Panc1 (cell line): ENCODE measurements around the gene TROAP.

Experiments used
- CTCF ChIP-seq: fragments of 450-650 bp; IDR thresholded peaks from 2 replicates; pipeline ENCODE4 v1.5.1; 2017; ENCODE audit warnings: mild to moderate bottlenecking
- POLR2AphosphoS5 ChIP-seq: IDR thresholded peaks from 2 replicates; pipeline ENCODE4 v1.6.1; 2012; ENCODE audit warnings: mild to moderate bottlenecking, low read depth, low read length, moderate library complexity
- REST ChIP-seq, 2 experiments: IDR thresholded peaks; 2 replicates each; pipeline ENCODE4 v1.6.1; 2011 to 2012; ENCODE audit warnings: low read depth in 2 of 2, control low read depth in 1 of 2, low read length in 1 of 2, mild to moderate bottlenecking in 1 of 2, moderate library complexity in 1 of 2; ENCODE audit not compliant: insufficient read depth in 1 of 2
- TCF7L2 ChIP-seq: IDR thresholded peaks from 2 replicates; pipeline ENCODE4 v1.6.1; 2011; ENCODE audit warnings: mild to moderate bottlenecking, low read depth, low read length, inconsistent platforms

GRCh38 chr12:49338830-49339463 lies 15.9 kb downstream of the TROAP start:
- TF ChIP-seq CTCF: no peak
- no peak for TF ChIP-seq POLR2AphosphoS5
- TF ChIP-seq REST (IDR thresholded peaks at IDR 0.05; ENCODE audit: insufficient read depth in 1 of 2, low read depth in 2 of 2, low read length in 1 of 2): no peak
- no peak for TF ChIP-seq TCF7L2
